Measurements from ENCODE around the gene C4orf50.
A peak's percentile ranks its signal among the peaks of the same experiment; 100 is the strongest.

C4orf50 gene

DNA sequence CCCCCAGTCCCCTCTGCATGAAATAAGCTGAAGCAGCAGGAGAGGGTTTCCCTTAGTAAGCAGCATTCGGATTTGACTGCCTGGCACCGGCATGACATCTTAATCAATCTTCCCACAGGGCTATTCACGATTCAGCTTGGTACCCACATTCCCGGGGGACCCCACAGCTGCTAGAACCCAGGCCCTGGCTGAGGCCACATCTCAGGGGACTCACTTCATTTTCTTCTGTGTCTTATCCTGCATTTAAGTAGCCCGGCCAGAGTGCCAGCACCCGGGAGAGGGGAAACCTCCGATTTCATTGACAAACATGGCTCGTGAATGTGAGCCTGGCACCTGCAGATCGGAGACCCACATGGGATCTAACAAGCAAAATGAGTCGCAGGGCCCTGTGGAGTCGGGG, 73.1 kb downstream of the C4orf50 start:
- DNase-seq (ENCODE audit: low read depth, low spot score) = no peak

DNA sequence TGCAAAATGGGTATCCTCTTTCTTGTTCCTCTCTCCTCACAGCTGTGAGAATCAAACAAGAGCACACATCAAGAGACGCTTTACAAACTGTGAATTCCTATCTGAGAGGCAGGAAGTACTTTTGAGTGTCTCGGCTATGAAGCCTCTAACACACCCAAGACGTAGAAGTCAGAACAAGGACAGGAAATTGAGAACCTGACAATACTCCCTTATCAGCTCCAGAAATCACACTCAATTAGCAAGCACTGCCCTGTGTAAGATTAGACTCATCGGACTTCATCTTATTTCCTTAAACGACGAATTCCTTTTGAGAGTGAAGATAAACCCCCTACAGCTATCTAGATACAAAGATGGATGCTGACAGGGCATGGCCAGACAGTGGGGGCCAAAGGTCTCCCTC, 74.7 kb downstream of the C4orf50 start:
- DNase-seq (ENCODE audit: low read depth, low spot score) = no peak

DNA sequence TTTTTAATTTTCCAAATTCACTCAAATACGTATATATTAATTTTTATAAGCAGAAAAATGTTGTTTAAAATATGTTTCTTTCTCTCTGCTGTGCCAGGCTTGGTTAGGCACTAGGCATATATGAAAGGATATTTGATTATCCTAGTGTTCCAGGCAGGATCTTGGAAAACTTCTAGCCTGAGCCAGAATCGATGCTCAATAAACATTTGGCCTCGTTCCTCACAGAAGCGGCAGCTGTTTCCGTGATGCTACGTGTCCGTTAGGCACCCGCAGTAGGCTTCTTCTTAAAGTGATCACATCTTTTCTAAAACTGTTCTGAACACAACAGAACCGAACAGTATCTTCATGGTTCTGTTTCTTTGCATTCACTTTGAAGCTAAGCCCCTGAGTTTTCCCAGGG, 75.3 kb downstream of the C4orf50 start:
- no peak for DNase-seq (ENCODE audit: low read depth, low spot score)

- DNase-seq (ENCODE audit: low read depth, low spot score) = no peak
Measured at GRCh38 chr4:5941601-5942000, 76.6 kb downstream of the C4orf50 start.

DNA sequence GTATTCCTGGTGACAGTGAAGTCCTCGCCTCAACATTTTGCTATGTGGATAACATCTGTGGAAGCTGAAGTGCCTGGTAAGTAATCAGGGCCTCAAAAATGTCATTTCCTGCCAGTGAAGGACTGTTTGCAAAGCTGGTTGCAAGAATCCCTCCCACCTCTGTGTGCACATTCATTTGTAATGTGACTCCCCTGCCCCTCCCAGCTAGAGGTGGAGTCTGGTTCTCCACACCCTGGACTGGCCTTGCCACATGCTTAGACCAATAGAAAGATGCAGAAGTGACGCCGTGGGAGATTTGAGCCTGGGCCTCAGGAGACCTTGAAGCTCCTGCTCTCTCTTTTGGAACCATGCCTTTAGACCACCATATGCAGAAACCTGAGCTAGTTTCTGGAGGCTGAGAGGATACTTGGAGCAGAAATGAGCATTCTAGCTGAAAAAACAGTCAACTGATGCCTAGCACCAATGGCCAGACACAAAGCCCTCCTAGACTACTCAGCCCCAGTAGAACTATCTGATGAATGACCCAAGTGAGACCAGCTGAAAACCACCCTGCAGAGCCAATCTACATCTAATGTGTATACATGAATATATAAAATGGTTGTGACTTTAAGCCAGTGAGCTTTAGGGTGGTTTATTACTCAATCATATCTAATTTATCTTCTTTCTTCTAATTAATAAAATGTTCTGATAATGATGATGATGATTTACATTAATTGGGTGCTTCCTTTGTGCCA, 77.6 kb downstream of the C4orf50 start:
- peak; percentile 40 for DNase-seq (ENCODE audit: low read depth, low spot score)

GRCh38 chr4:5933996-5934831, 84.0 kb downstream of the C4orf50 start:
- DNase-seq (ENCODE audit: low read depth, low spot score) = no peak

DNA sequence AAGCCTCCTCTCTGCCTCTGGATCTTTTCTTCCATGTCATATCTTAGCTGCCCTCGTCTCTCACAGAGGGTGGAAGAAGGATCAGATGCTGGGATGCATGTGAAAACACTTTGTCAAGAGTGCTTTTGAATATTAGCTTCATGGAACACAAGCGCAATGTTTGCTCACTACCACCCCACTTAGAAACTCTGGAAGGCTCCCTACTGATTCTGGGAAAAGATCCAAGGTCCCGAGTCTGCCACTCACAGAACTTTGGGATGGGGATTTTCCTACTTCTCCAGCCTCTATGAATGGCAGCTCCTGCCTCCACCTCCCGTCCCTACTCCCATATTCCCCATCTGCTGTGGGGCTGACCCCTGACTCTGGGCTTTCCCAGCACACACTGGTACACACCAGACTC, 85.1 kb downstream of the C4orf50 start:
- no peak for DNase-seq (ENCODE audit: low read depth, low spot score)

- DNase-seq (ENCODE audit: low read depth, low spot score) = no peak
Measured at GRCh38 chr4:5932035-5932568, 86.1 kb downstream of the C4orf50 start.

- no peak for DNase-seq (ENCODE audit: low read depth, low spot score)
Measured at GRCh38 chr4:5931526-5931925, 86.7 kb downstream of the C4orf50 start.

DNA sequence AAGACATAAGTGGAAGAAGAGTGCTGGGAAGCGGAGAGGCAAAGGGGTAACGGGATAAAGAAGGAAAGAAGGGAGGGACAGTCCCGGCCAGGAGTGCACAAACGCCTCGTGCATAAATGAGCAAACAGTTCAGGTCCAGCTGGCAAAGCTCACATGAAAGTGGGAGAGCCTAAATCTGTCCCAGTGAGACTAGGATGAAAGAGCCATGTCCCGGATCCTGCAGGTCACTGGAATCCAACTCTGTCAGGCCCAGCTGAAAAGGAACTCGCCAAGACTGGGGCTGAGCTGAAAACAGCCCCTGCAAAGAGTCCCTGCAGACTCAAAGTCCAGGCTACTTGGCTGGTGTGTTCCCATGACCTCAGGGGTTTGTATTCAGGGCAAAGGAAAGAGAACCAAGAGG, 87.4 kb downstream of the C4orf50 start:
- DNase-seq (ENCODE audit: low read depth, low spot score) = no peak

GRCh38 chr4:5930456-5930855, 87.8 kb downstream of the C4orf50 start:
- DNase-seq (ENCODE audit: low read depth, low spot score) = no peak

- DNase-seq (ENCODE audit: low read depth, low spot score) = no peak
Measured at GRCh38 chr4:5928844-5929420, 89.3 kb downstream of the C4orf50 start.

DNA sequence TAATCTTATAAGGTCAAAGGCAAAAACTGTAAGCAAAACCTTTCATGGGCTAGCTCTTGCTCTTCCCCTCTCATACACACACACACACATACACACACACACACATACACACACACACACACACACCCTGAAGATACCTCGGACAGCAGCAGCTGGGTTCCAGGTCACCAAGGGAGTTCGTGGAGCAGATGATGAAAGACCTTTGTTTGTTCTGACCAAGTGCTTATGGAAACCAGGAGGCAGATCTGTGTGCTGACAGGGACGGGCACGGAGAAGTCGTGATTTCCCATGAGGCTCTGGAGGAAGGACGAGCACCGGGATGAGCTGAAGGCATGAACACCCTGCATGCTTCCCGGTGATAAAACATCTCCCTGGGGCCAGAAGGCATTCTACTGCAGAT, 90.0 kb downstream of the C4orf50 start:
- no peak for DNase-seq (ENCODE audit: low read depth, low spot score)

DNA sequence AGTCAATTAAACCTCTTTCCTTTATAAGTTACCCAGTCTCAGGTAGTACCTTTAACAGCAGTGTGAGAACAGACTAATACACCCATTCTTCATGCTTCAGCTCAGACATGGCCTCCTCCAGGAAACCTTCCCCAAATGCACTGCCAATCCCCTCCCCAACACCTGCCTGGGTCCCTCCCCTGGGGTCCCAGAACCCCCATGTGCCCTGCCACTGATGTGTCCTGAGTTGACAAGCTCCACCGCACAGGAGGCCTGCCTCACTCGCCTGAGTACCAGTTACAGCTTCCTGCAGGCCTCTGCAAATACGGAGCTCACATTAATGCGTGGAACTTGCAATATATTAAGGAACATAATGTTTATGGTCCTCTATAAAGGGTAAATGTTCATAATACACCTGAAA, 90.5 kb downstream of the C4orf50 start:
- DNase-seq (ENCODE audit: low read depth, low spot score) = no peak

- DNase-seq (ENCODE audit: low read depth, low spot score) = no peak
Measured at GRCh38 chr4:5927116-5927515, 91.1 kb downstream of the C4orf50 start.

DNA sequence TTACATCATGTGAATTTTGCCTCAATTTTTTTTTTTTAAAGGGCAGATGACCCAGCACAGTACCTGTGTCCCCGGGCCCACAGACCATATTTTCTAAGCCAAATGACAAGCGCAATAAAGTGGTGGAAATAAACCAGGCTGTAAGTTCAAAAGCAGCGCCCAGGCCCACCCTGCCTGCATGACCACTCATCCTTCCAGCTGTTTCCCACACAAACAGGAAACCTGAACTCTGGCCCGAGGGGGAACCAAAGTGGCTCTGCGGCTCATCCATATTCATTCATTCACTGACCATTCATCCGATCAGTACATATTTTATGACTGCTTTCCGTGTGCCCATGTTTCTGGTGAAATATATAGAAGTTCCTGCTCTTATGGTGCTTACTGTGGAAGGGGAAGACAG, 91.6 kb downstream of the C4orf50 start:
- no peak for DNase-seq (ENCODE audit: low read depth, low spot score)

GRCh38 chr4:5925419-5926200, 92.6 kb downstream of the C4orf50 start:
- no peak for DNase-seq (ENCODE audit: low read depth, low spot score)

- no peak for DNase-seq (ENCODE audit: low read depth, low spot score)
Measured at GRCh38 chr4:5924461-5925125, 93.6 kb downstream of the C4orf50 start.

DNA sequence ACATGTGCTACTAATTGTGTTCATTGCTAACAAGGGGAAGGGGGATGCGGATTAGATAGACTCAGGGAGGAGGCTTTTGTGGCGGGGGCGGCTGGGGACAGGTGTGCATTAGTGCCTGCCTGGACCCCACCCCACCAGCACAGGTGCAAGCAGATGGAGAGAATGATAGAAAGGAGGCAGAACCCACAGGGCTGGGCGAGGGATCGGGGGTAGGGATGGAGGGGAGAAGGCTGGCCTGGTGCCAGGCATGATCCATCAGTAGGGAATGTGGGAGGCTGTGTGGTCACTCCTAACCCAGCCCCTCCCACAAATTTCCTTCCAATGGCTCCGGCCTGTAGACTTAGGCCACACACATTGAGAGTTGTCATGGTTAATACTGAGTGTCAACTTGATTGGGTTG, 94.9 kb downstream of the C4orf50 start:
- no peak for DNase-seq (ENCODE audit: low read depth, low spot score)

GRCh38 chr4:5922556-5922955, 95.7 kb downstream of the C4orf50 start:
- DNase-seq (ENCODE audit: low read depth, low spot score) = no peak

DNA sequence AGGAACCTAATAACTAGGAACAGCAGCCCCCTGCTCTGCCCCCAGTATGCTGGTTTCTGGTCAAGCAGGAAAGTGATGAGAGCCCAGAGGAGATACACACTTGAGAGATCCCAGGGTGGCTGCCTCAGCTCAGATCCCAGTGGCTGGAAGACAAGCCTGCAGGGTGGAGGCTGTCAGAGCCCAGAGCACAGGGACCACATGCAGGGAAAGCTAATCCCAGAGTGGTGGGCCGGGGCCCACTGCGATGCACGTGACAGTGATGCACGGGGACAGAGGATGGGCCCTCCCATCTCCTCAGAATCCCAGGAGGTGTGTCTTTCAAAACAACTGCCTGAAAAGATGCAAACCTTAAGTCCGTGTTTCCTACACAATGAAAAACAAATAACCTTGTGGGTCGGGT, 96.2 kb downstream of the C4orf50 start:
- no peak for DNase-seq (ENCODE audit: low read depth, low spot score)
